ENCODE results near the gene OLIG1.

GRCh38 chr21:33022828-33023573 lies 46.9 kb upstream of the OLIG1 start:
- no peak for TF ChIP-seq CTCF (conservative IDR thresholded peaks at IDR 0.05)
- no peak for TF ChIP-seq ZFX (IDR thresholded peaks at IDR 0.05)

Data from C4-2B (cell line).